Measurements from ENCODE around the gene DSCAM. TPM values are rescaled to one million over a fixed set of nuclear protein-coding genes. Genes with fewer than 3 reads are reported as not detected.

DSCAM gene
- total and polyA plus RNA-seq, 2 donors (not counting 1 experiment from before 2014, with no cell fraction given): under 0.01 to 0.01 TPM

GRCh38 chr21:40788635-40789034 lies 58.3 kb downstream of the DSCAM start:
- H4K20me1 ChIP-seq (ENCODE audit: control insufficient read depth, extremely low read depth, insufficient read depth, low read length): no peaks in the 10 kb centered on the region
- H3K27me3 ChIP-seq (ENCODE audit: control insufficient read depth, insufficient read depth, low read length): no peaks in the 10 kb centered on the region
- no peaks in the 10 kb centered on the region for H3K9me3 ChIP-seq (ENCODE audit: control insufficient read depth, insufficient read depth, low read depth, low read length)
- DNase-seq (ENCODE audit: low read depth in 2 of 2): no peak
- no peak overlapping the region for H3K27ac ChIP-seq (ENCODE audit: insufficient read depth, low read length)
- H3K79me2 ChIP-seq (ENCODE audit: control insufficient read depth, insufficient read depth, low read length): no peaks in the 10 kb centered on the region
- no peak for TF ChIP-seq EZH2 (IDR thresholded peaks at IDR 0.05; ENCODE audit: low read length, missing control alignments)
- TF ChIP-seq CTCF (conservative IDR thresholded peaks at IDR 0.05 in 1 of 2, IDR thresholded peaks at IDR 0.05 in 1 of 2; ENCODE audit: low read depth in 1 of 2, low read length in 2 of 2): no peak
- no peak overlapping the region for H3K4me3 ChIP-seq (replicated peaks in 1 of 4; ENCODE audit: control extremely low read depth in 1 of 4, insufficient read depth in 1 of 4, low read depth in 3 of 4, low read length in 4 of 4)
- H3K4me2 ChIP-seq (ENCODE audit: extremely low read depth, insufficient read depth, low read length): no peak overlapping the region
- no peaks in the 10 kb centered on the region for H3K36me3 ChIP-seq (ENCODE audit: control insufficient read depth, insufficient read depth, low read length)
- no peaks in the 10 kb centered on the region for H3K4me1 ChIP-seq (ENCODE audit: control insufficient read depth, extremely low read depth, insufficient read depth, low read length)
- H3K9ac ChIP-seq (ENCODE audit: insufficient read depth, low read length): no peak overlapping the region
- no peak overlapping the region for H2AFZ ChIP-seq (ENCODE audit: low read length)

DNA sequence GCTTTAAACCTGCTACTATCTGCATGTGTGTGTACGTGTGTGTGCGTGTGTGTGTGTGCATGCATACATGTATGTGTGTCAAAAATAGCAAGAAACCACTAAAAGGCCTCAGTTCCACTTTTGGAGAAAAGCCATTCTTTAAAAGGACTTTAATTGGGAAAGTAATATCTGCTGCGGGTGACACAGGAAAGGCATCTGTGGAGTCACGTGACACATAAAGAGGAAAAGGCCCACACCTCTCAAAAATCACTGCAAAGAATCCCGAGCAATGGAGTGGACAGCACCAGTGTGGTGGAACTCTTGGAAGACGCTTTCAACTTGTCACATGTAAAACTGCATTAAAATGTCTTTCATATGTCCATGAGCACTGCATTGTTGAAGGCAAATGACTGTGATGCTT lies 63.6 kb downstream of the DSCAM start:
- H3K79me2 ChIP-seq (ENCODE audit: control insufficient read depth, insufficient read depth, low read length): no peaks in the 10 kb centered on the region
- no peak for DNase-seq (ENCODE audit: low read depth in 2 of 2)
- no peaks in the 10 kb centered on the region for H3K9me3 ChIP-seq (ENCODE audit: control insufficient read depth, insufficient read depth, low read depth, low read length)
- H3K27ac ChIP-seq (ENCODE audit: insufficient read depth, low read length): no peak overlapping the region
- no peak overlapping the region for H3K9ac ChIP-seq (ENCODE audit: insufficient read depth, low read length)
- H2AFZ ChIP-seq (ENCODE audit: low read length): no peak overlapping the region
- TF ChIP-seq EZH2 (IDR thresholded peaks at IDR 0.05; ENCODE audit: low read length, missing control alignments) (no peak), CTCF (conservative IDR thresholded peaks at IDR 0.05 in 1 of 2, IDR thresholded peaks at IDR 0.05 in 1 of 2; ENCODE audit: low read depth in 1 of 2, low read length in 2 of 2) (no peak)
- H3K27me3 ChIP-seq (ENCODE audit: control insufficient read depth, insufficient read depth, low read length): no peaks in the 10 kb centered on the region
- H3K36me3 ChIP-seq (ENCODE audit: control insufficient read depth, insufficient read depth, low read length): no peaks in the 10 kb centered on the region
- H4K20me1 ChIP-seq (ENCODE audit: control insufficient read depth, extremely low read depth, insufficient read depth, low read length): no peaks in the 10 kb centered on the region
- H3K4me2 ChIP-seq (ENCODE audit: extremely low read depth, insufficient read depth, low read length): no peak overlapping the region
- no peaks in the 10 kb centered on the region for H3K4me1 ChIP-seq (ENCODE audit: control insufficient read depth, extremely low read depth, insufficient read depth, low read length)
- H3K4me3 ChIP-seq (replicated peaks in 1 of 4; ENCODE audit: control extremely low read depth in 1 of 4, insufficient read depth in 1 of 4, low read depth in 3 of 4, low read length in 4 of 4): no peak overlapping the region

- Histone ChIP-seq H4K20me1 (ENCODE audit: control insufficient read depth, extremely low read depth, insufficient read depth, low read length) (no peaks in the 10 kb centered on the region), H3K9me3 (ENCODE audit: control insufficient read depth, insufficient read depth, low read depth, low read length) (no peaks in the 10 kb centered on the region), H3K27ac (ENCODE audit: insufficient read depth, low read length) (no peak overlapping the region), H3K9ac (ENCODE audit: insufficient read depth, low read length) (no peak overlapping the region), H3K4me1 (ENCODE audit: control insufficient read depth, extremely low read depth, insufficient read depth, low read length) (no peaks in the 10 kb centered on the region), H3K36me3 (ENCODE audit: control insufficient read depth, insufficient read depth, low read length) (no peaks in the 10 kb centered on the region), H2AFZ (ENCODE audit: low read length) (no peak overlapping the region), H3K4me3 (replicated peaks in 1 of 4; ENCODE audit: control extremely low read depth in 1 of 4, insufficient read depth in 1 of 4, low read depth in 3 of 4, low read length in 4 of 4) (no peak overlapping the region), H3K4me2 (ENCODE audit: extremely low read depth, insufficient read depth, low read length) (no peak overlapping the region), H3K79me2 (ENCODE audit: control insufficient read depth, insufficient read depth, low read length) (no peaks in the 10 kb centered on the region), H3K27me3 (ENCODE audit: control insufficient read depth, insufficient read depth, low read length) (no peaks in the 10 kb centered on the region)
- TF ChIP-seq CTCF (conservative IDR thresholded peaks at IDR 0.05 in 1 of 2, IDR thresholded peaks at IDR 0.05 in 1 of 2; ENCODE audit: low read depth in 1 of 2, low read length in 2 of 2) (no peak), EZH2 (IDR thresholded peaks at IDR 0.05; ENCODE audit: low read length, missing control alignments) (no peak)
- no peak for DNase-seq (ENCODE audit: low read depth in 2 of 2)
Observed at GRCh38 chr21:40770435-40771055, 76.4 kb downstream of the DSCAM start.
